ENCODE data around the gene FUBP3.

FUBP3 gene

GRCh38 chr9:130537346-130538050 is 41.9 kb upstream of the FUBP3 start:
- ChIA-PET POLR2A (no interaction called here), CTCF (no interaction called here)
- TF ChIP-seq CTCF (IDR thresholded peaks at IDR 0.05; ENCODE audit: control extremely low read depth, extremely low read depth, low read depth, missing control alignments) = no peak
- no peak for DNase-seq (ENCODE audit: extremely low spot score)

GRCh38 chr9:130539420-130540223 is 39.8 kb upstream of the FUBP3 start:
- TF ChIP-seq CTCF (IDR thresholded peaks at IDR 0.05; ENCODE audit: control extremely low read depth, extremely low read depth, low read depth, missing control alignments) = no peak
- POLR2A ChIA-PET = no interaction called here
- CTCF ChIA-PET = interaction anchor here (1.0 kb wide), 1 partner anchor 12 kb away, joined by 3 read pairs; no protein-coding TSS in a partner anchor
- no peak for DNase-seq (ENCODE audit: extremely low spot score)

GRCh38 chr9:130541533-130541932 is 37.8 kb upstream of the FUBP3 start:
- no peak for DNase-seq (ENCODE audit: extremely low spot score)
- ChIA-PET CTCF (no interaction called here), POLR2A (no interaction called here)
- TF ChIP-seq CTCF (IDR thresholded peaks at IDR 0.05; ENCODE audit: control extremely low read depth, extremely low read depth, low read depth, missing control alignments) = no peak

GRCh38 chr9:130542038-130542437 is 37.3 kb upstream of the FUBP3 start:
- no peak for TF ChIP-seq CTCF (IDR thresholded peaks at IDR 0.05; ENCODE audit: control extremely low read depth, extremely low read depth, low read depth, missing control alignments)
- ChIA-PET CTCF (no interaction called here), POLR2A (no interaction called here)
- no peak for DNase-seq (ENCODE audit: extremely low spot score)

GRCh38 chr9:130542457-130543228 is 36.7 kb upstream of the FUBP3 start:
- POLR2A ChIA-PET = no interaction called here
- no peak for TF ChIP-seq CTCF (IDR thresholded peaks at IDR 0.05; ENCODE audit: control extremely low read depth, extremely low read depth, low read depth, missing control alignments)
- CTCF ChIA-PET = no interaction called here
- DNase-seq (ENCODE audit: extremely low spot score) = no peak

- no peak for DNase-seq (ENCODE audit: extremely low spot score)
- no peak for TF ChIP-seq CTCF (IDR thresholded peaks at IDR 0.05; ENCODE audit: control extremely low read depth, extremely low read depth, low read depth, missing control alignments)
- ChIA-PET POLR2A (no interaction called here), CTCF (interaction anchor here (1.8 kb wide), 1 partner anchor 141 kb away, joined by 4 read pairs; no protein-coding TSS in a partner anchor)
These were observed 36.0 kb upstream of the FUBP3 start for GRCh38 chr9:130543368-130543767.
